Muscle layer of duodenum (tissue), 2 donors: ENCODE data around the gene ZNF236.

Experiments used
- H3K27ac ChIP-seq: one replicate; pipeline ENCODE4 v1.7.0; 2013; ENCODE audit warnings: mild to moderate bottlenecking, low read length
- H3K27me3 ChIP-seq: one replicate; pipeline ENCODE4 v1.7.0; 2013; ENCODE audit warnings: low read depth, mild to moderate bottlenecking, control low read depth, low read length
- H3K36me3 ChIP-seq, 2 donors: one replicate each; pipeline ENCODE4 v1.7.0; 2013; ENCODE audit warnings: low read length in 2 of 2, control low read depth in 1 of 2, mild to moderate bottlenecking in 1 of 2; ENCODE audit not compliant: insufficient read depth in 2 of 2, control insufficient read depth in 1 of 2
- H3K4me1 ChIP-seq, 2 donors: one replicate each; pipeline ENCODE4 v1.7.0; 2013; ENCODE audit warnings: low read length in 2 of 2, mild to moderate bottlenecking in 2 of 2, control low read depth in 1 of 2, moderate library complexity in 1 of 2; ENCODE audit not compliant: insufficient read depth in 2 of 2, control insufficient read depth in 1 of 2
- H3K4me3 ChIP-seq, 2 donors: one replicate each; pipeline ENCODE4 v1.7.0; 2013; ENCODE audit warnings: low read length in 2 of 2, low read depth in 1 of 2, mild to moderate bottlenecking in 1 of 2
- H3K9me3 ChIP-seq, 2 donors: one replicate each; pipeline ENCODE4 v1.7.0; 2013; ENCODE audit warnings: low read length in 2 of 2, control low read depth in 1 of 2, mild to moderate bottlenecking in 1 of 2; ENCODE audit not compliant: control insufficient read depth in 1 of 2
- donor health status: healthy.

Gene ZNF236

GRCh38 chr18:76892832-76893231 is 70.5 kb downstream of the ZNF236 start:
- Histone ChIP-seq H3K4me1 (no peaks in the 10 kb centered on the region), H3K27ac (no peak overlapping the region), H3K36me3 (peaks cover 45 to 51% of the 10 kb centered on the region in 2 donors), H3K4me3 (no peak overlapping the region), H3K27me3 (no peaks in the 10 kb centered on the region), H3K9me3 (no peaks in the 10 kb centered on the region)

GRCh38 chr18:76894566-76895346 is 72.4 kb downstream of the ZNF236 start:
- Histone ChIP-seq H3K9me3 (no peaks in the 10 kb centered on the region), H3K27ac (no peak overlapping the region), H3K4me1 (no peaks in the 10 kb centered on the region), H3K36me3 (peaks cover 48 to 51% of the 10 kb centered on the region in 2 donors), H3K27me3 (no peaks in the 10 kb centered on the region), H3K4me3 (no peak overlapping the region)

- no peaks in the 10 kb centered on the region for H3K4me1 ChIP-seq
- H3K9me3 ChIP-seq, result no peaks in the 10 kb centered on the region
- H3K36me3 ChIP-seq, result peaks cover 41 to 52% of the 10 kb centered on the region in 2 donors
- H3K4me3 ChIP-seq, result no peak overlapping the region
- no peaks in the 10 kb centered on the region for H3K27me3 ChIP-seq
- H3K27ac ChIP-seq, result no peak overlapping the region
Measured at GRCh38 chr18:76895498-76895897, 73.1 kb downstream of the ZNF236 start.

- Histone ChIP-seq H3K27me3 (no peaks in the 10 kb centered on the region), H3K9me3 (no peaks in the 10 kb centered on the region), H3K27ac (no peak overlapping the region), H3K4me3 (no peak overlapping the region), H3K4me1 (no peaks in the 10 kb centered on the region), H3K36me3 (peaks cover 50 to 52% of the 10 kb centered on the region in 2 donors)
Measured at GRCh38 chr18:76896677-76897076, 74.3 kb downstream of the ZNF236 start.

GRCh38 chr18:76897257-76897656 is 74.9 kb downstream of the ZNF236 start:
- Histone ChIP-seq H3K4me1 (no peaks in the 10 kb centered on the region), H3K36me3 (peaks cover 52 to 56% of the 10 kb centered on the region in 2 donors), H3K27ac (no peak overlapping the region), H3K27me3 (no peaks in the 10 kb centered on the region), H3K4me3 (no peak overlapping the region), H3K9me3 (no peaks in the 10 kb centered on the region)

- no peaks in the 10 kb centered on the region for H3K27me3 ChIP-seq
- no peaks in the 10 kb centered on the region for H3K4me1 ChIP-seq
- no peak overlapping the region for H3K27ac ChIP-seq
- no peaks in the 10 kb centered on the region for H3K9me3 ChIP-seq
- H3K4me3 ChIP-seq, result no peak overlapping the region
- H3K36me3 ChIP-seq, result peaks cover 23 to 37% of the 10 kb centered on the region in 2 donors
Measured at GRCh38 chr18:76903386-76903785, 81.0 kb downstream of the ZNF236 start.

GRCh38 chr18:76905821-76906220 is 83.5 kb downstream of the ZNF236 start:
- H3K27ac ChIP-seq, result no peak overlapping the region
- no peaks in the 10 kb centered on the region for H3K27me3 ChIP-seq
- no peaks in the 10 kb centered on the region for H3K9me3 ChIP-seq
- H3K36me3 ChIP-seq, result peaks cover 37 to 40% of the 10 kb centered on the region in 2 donors
- no peak overlapping the region for H3K4me3 ChIP-seq
- H3K4me1 ChIP-seq, result no peaks in the 10 kb centered on the region

GRCh38 chr18:76908277-76908676 is 85.9 kb downstream of the ZNF236 start:
- Histone ChIP-seq H3K9me3 (no peaks in the 10 kb centered on the region), H3K27ac (no peak overlapping the region), H3K36me3 (peaks cover 43 to 55% of the 10 kb centered on the region in 2 donors), H3K4me1 (no peaks in the 10 kb centered on the region), H3K27me3 (no peaks in the 10 kb centered on the region), H3K4me3 (no peak overlapping the region)

- Histone ChIP-seq H3K36me3 (peaks cover 55 to 66% of the 10 kb centered on the region in 2 donors), H3K4me1 (no peaks in the 10 kb centered on the region), H3K27ac (no peak overlapping the region), H3K4me3 (no peak overlapping the region), H3K27me3 (no peaks in the 10 kb centered on the region), H3K9me3 (no peaks in the 10 kb centered on the region)
Measured at GRCh38 chr18:76909439-76909838, 87.1 kb downstream of the ZNF236 start.

GRCh38 chr18:76911440-76911839 is 89.1 kb downstream of the ZNF236 start:
- no peaks in the 10 kb centered on the region for H3K27me3 ChIP-seq
- no peaks in the 10 kb centered on the region for H3K4me1 ChIP-seq
- no peaks in the 10 kb centered on the region for H3K9me3 ChIP-seq
- peaks cover 60 to 73% of the 10 kb centered on the region in 2 donors for H3K36me3 ChIP-seq
- no peak overlapping the region for H3K27ac ChIP-seq
- no peak overlapping the region for H3K4me3 ChIP-seq

- peaks cover 67 to 89% of the 10 kb centered on the region in 2 donors for H3K36me3 ChIP-seq
- H3K4me3 ChIP-seq, result no peak overlapping the region
- no peaks in the 10 kb centered on the region for H3K9me3 ChIP-seq
- H3K4me1 ChIP-seq, result no peaks in the 10 kb centered on the region
- no peaks in the 10 kb centered on the region for H3K27me3 ChIP-seq
- no peak overlapping the region for H3K27ac ChIP-seq
Measured at GRCh38 chr18:76913583-76913982, 91.2 kb downstream of the ZNF236 start.

GRCh38 chr18:76914314-76914713 is 92.0 kb downstream of the ZNF236 start:
- H3K27ac ChIP-seq, result no peak overlapping the region
- no peaks in the 10 kb centered on the region for H3K9me3 ChIP-seq
- H3K27me3 ChIP-seq, result no peaks in the 10 kb centered on the region
- H3K36me3 ChIP-seq, result peaks cover 64 to 86% of the 10 kb centered on the region in 2 donors
- no peak overlapping the region for H3K4me3 ChIP-seq
- H3K4me1 ChIP-seq, result no peaks in the 10 kb centered on the region
